Measurements from ENCODE around the gene CA11.

- TF ChIP-seq CTCF (IDR thresholded peaks at IDR 0.05) (no peak), POLR2A (IDR thresholded peaks at IDR 0.05) (peak in 1 of 2 donors; percentile 47)
These were observed 7.8 kb downstream of the CA11 start for GRCh38 chr19:48637948-48638830.
